Osteocyte (in vitro differentiated cells): Measurements from ENCODE around the gene ICA1. TPM values are rescaled to one million over a fixed set of nuclear protein-coding genes. Genes with fewer than 3 reads are reported as not detected.

Source experiments
- DNase-seq: peaks from one replicate; pipeline ENCODE4 v3.0.0; 2021; ENCODE audit warnings: mixed read lengths; ENCODE audit not compliant: unreplicated experiment; ENCODE audit errors: extremely low spot score
- H3K27ac Mint-ChIP-seq: one replicate; pipeline ENCODE4 v1.8.0; 2021; ENCODE audit warnings: mild to moderate bottlenecking, mixed read lengths; ENCODE audit not compliant: unreplicated experiment
- H3K27me3 Mint-ChIP-seq: one replicate; pipeline ENCODE4 v1.8.0; 2021; ENCODE audit warnings: mixed read lengths; ENCODE audit not compliant: unreplicated experiment
- H3K36me3 Mint-ChIP-seq: one replicate; pipeline ENCODE4 v1.8.0; 2021; ENCODE audit warnings: mixed read lengths; ENCODE audit not compliant: unreplicated experiment
- H3K4me1 Mint-ChIP-seq: one replicate; pipeline ENCODE4 v1.8.0; 2021; ENCODE audit warnings: mixed read lengths; ENCODE audit not compliant: unreplicated experiment
- H3K4me3 Mint-ChIP-seq: one replicate; pipeline ENCODE4 v1.8.0; 2021; ENCODE audit warnings: mild to moderate bottlenecking, moderate library complexity, mixed read lengths; ENCODE audit not compliant: unreplicated experiment
- H3K9me3 Mint-ChIP-seq: one replicate; pipeline ENCODE4 v1.8.0; 2021; ENCODE audit warnings: mixed read lengths; ENCODE audit not compliant: unreplicated experiment
- total RNA-seq: library from RNA; stranded (reverse); gene quantifications from 2 replicates; pipeline ENCODE4 v1.2.1, GENCODE V29; 2021
- TF ChIP-seq, protein P1 (sequence below): fragments of 200-600 bp; sonication (generic); IDR thresholded peaks from 2 replicates; pipeline ENCODE4 v1.5.0; 2021; ENCODE audit warnings: antibody characterized with exemption, mild to moderate bottlenecking, moderate library complexity

The ICA1 gene
- total RNA-seq, 1 donor from 2014 or later = 2.2 TPM

DNA sequence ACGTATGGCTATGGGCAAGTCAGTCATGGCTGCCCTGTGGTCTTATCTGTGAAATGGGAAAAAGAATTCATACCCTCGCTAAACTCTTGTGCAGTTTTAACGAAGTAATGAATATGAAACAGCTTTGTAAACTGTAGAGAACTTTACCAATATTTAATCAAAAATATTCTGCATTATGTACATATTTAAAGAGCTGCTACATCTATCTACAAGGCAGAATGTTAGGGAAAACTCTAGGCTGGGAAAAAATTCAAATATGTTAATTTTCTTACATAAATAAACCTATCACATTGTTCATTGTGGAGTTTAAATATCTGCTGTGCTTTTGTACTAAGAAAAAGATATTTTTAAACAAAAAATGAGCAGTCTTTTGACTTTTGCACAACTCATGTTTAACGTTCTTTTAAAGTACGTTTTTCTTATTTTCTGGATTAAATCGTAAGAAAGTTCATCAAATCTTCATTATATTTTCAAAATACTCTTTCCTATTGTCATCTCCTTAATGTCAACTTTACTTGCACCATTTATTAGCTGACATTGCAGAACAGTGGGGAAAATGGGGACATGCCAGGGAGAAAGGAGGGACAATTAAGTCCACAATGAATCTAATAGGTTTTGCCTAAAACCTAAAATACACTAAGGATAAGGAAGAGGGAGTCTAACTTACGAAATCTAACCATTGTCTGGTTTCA lies 57.5 kb downstream of the ICA1 start:
- H3K4me1 Mint-ChIP-seq = no peaks in the 10 kb centered on the region
- TF ChIP-seq, protein P1, sequence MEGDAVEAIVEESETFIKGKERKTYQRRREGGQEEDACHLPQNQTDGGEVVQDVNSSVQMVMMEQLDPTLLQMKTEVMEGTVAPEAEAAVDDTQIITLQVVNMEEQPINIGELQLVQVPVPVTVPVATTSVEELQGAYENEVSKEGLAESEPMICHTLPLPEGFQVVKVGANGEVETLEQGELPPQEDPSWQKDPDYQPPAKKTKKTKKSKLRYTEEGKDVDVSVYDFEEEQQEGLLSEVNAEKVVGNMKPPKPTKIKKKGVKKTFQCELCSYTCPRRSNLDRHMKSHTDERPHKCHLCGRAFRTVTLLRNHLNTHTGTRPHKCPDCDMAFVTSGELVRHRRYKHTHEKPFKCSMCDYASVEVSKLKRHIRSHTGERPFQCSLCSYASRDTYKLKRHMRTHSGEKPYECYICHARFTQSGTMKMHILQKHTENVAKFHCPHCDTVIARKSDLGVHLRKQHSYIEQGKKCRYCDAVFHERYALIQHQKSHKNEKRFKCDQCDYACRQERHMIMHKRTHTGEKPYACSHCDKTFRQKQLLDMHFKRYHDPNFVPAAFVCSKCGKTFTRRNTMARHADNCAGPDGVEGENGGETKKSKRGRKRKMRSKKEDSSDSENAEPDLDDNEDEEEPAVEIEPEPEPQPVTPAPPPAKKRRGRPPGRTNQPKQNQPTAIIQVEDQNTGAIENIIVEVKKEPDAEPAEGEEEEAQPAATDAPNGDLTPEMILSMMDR = no peak
- H3K27me3 Mint-ChIP-seq = peaks cover 6% of the 10 kb centered on the region
- H3K27ac Mint-ChIP-seq = no peak overlapping the region
- H3K9me3 Mint-ChIP-seq = no peaks in the 10 kb centered on the region
- H3K36me3 Mint-ChIP-seq = no peaks in the 10 kb centered on the region
- no peak overlapping the region for H3K4me3 Mint-ChIP-seq
- no peak for DNase-seq

DNA sequence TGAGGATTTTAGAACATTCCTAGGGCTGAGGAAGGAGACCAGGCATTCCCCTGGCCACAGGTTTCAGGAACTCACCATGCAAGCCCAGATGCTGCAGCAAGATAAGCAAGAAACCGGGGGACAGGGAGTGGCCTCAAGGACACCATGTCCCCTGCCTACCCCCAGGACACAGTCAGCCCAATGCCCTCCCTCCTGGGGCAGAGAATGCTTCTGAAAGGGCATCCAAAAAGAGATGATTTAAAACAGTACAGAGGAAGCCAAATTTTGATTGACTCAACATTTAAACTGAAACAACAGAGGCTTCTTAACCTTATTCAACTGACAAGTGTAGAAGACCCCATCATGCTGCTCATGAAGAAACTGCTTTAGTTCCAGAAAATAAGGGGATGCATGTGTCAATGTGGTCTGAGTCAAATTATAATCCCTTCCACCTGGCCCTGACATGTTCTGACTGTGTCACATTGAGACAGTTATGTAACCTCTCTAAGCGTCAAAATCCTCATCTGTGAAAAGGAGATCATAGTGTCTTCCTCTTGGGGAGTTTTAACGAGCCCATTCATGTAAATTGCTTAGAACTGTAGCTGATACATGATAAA lies 60.0 kb downstream of the ICA1 start:
- Mint-ChIP-seq H3K27ac (no peak overlapping the region), H3K36me3 (no peaks in the 10 kb centered on the region), H3K27me3 (peaks cover 4% of the 10 kb centered on the region)

DNA sequence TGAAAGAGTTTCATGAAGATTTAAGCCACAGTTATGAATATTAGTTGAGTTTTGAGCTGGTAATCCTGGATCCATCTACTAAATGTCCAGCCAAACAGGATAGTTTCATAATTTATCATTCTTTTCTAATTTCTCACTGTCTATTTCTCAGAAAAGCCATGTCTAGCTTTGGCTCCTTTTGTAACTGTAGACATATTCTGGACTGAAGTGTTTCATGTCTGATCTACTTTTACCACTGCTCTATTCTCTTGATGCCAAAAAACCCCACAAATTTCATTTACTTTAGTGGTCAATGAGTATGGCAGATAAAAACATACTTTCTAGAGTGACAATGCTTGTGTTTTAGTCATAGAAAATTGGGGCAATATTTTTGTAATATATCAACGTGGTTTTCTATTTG lies 61.2 kb downstream of the ICA1 start:
- no peak overlapping the region for H3K27ac Mint-ChIP-seq
- no peak overlapping the region for H3K4me3 Mint-ChIP-seq
- no peaks in the 10 kb centered on the region for H3K36me3 Mint-ChIP-seq
- no peaks in the 10 kb centered on the region for H3K27me3 Mint-ChIP-seq
- no peak for DNase-seq
- TF ChIP-seq, protein P1 = no peak
- no peaks in the 10 kb centered on the region for H3K4me1 Mint-ChIP-seq
- H3K9me3 Mint-ChIP-seq = no peaks in the 10 kb centered on the region

More for the DNA sequence above, 60.0 kb downstream of the ICA1 start:
- no peaks in the 10 kb centered on the region for H3K4me1 Mint-ChIP-seq
- DNase-seq = no peak
- TF ChIP-seq, protein P1 = no peak
- no peaks in the 10 kb centered on the region for H3K9me3 Mint-ChIP-seq
- H3K4me3 Mint-ChIP-seq = no peak overlapping the region

DNA sequence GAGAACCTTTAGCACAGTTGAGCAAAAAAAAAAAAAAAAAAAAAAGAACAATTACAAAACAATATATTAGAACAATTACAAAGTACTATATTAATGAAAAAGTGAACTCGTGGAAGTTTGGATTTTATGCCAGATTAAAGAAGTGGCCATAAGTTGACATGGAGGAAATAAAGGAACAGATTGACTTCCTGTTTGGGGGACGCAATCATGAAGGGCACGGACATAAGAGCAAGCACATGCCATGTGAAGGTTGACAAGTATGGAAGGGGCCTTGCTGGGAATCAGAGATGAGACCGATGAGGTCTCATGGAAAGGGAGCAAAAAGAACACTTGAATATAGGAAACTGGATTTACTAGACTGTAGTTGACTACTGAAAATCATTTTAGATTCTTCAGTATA lies 61.7 kb downstream of the ICA1 start:
- Mint-ChIP-seq H3K4me3 (no peak overlapping the region), H3K27me3 (no peaks in the 10 kb centered on the region), H3K36me3 (no peaks in the 10 kb centered on the region), H3K9me3 (no peaks in the 10 kb centered on the region), H3K4me1 (no peaks in the 10 kb centered on the region), H3K27ac (no peak overlapping the region)
- TF ChIP-seq, protein P1 = no peak
- DNase-seq = no peak

DNA sequence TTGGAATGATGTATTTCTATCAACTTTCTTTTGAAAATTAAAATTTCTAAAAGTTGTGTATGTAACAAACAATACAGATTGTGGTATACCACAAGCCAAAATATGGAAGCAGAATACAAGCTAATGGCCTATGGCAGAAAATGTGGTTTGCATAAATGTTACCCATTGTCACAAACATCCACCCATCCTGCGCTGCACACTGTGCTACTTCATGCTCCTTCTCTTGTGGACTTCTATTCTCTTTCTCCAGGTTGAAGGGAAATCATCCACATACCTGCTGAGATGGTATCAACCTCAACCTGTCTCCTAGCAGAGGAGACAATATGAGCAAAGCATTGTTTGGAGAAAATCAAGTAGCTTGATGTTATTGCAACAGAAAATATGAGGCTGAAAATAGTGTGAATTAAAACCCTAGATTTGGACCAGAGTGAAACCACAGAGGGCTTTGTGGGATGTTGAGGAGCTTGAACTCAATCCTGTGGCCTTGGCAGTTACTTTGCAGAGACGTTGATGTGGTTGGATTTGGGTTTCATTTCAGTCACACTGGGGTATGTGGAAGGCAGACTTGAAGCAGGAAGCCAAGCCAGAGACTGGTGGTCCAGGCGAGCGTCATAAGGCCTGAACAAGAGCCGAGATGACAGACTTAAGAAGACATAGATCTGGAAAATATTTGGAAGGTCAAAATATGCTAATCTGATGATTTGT lies 63.8 kb downstream of the ICA1 start:
- H3K4me1 Mint-ChIP-seq = no peaks in the 10 kb centered on the region
- H3K27ac Mint-ChIP-seq = no peak overlapping the region
- H3K9me3 Mint-ChIP-seq = no peaks in the 10 kb centered on the region
- no peak overlapping the region for H3K4me3 Mint-ChIP-seq
- TF ChIP-seq, protein P1 = no peak
- no peaks in the 10 kb centered on the region for H3K36me3 Mint-ChIP-seq
- no peak for DNase-seq
- peaks cover 2% of the 10 kb centered on the region for H3K27me3 Mint-ChIP-seq
